OCI-LY7 (cell line): ENCODE data around the gene SLC39A13. TPM values are rescaled to one million over a fixed set of nuclear protein-coding genes. Genes with fewer than 3 reads are reported as not detected.
A peak's percentile ranks its signal among the peaks of the same experiment; 100 is the strongest.

Experiments used
- BruUV-seq: library from RNA; stranded (reverse); fragments of 400-500 nt; replicated peaks from 2 replicates; lab custom pipeline; 2021; lab: Mats Ljungman, UMichigan
- CTCF ChIA-PET: fragments of 300-600 bp; sonication (Branson Sonifier 250); formaldehyde crosslinking; loops from one replicate; lab custom pipeline; 2022; ENCODE audit warnings: antibody characterized with exemption; ENCODE audit not compliant: unreplicated experiment; lab: Charles Lee
- POLR2A ChIA-PET: fragments of 300-600 bp; sonication (Branson Sonifier 250); formaldehyde crosslinking; loops from one replicate; lab custom pipeline; 2022; ENCODE audit warnings: antibody characterized with exemption; lab: Charles Lee
- DNase-seq: peaks from one replicate; pipeline ENCODE4 v3.0.0-alpha.2; 2015; ENCODE audit warnings: low spot score
- H2AFZ ChIP-seq: fragments of 200-600 bp; sonication (generic), shearing (Covaris generic); 2 replicates; pipeline ENCODE4 v1.6.1; 2014; ENCODE audit warnings: mild to moderate bottlenecking, antibody characterized with exemption, low read length, moderate library complexity
- H3K27ac ChIP-seq: fragments of 200-600 bp; sonication (generic); 2 replicates; pipeline ENCODE4 v1.5.1; 2014; ENCODE audit warnings: mixed run types, low read depth, mild to moderate bottlenecking, moderate library complexity, low read length, inconsistent platforms; ENCODE audit not compliant: poor library complexity, severe bottlenecking
- H3K36me3 ChIP-seq: fragments of 200-600 bp; sonication (generic); 2 replicates; pipeline ENCODE4 v1.6.1; 2014; ENCODE audit warnings: mild to moderate bottlenecking, antibody characterized with exemption, low read length, moderate library complexity, mixed read lengths; ENCODE audit not compliant: insufficient read depth
- H3K4me1 ChIP-seq: fragments of 200-600 bp; sonication (generic); 2 replicates; pipeline ENCODE4 v1.5.1; 2014; ENCODE audit warnings: mild to moderate bottlenecking, low read length; ENCODE audit not compliant: insufficient read depth, poor library complexity, severe bottlenecking
- H3K4me2 ChIP-seq: fragments of 200-600 bp; sonication (generic); 2 replicates; pipeline ENCODE4 v1.6.1; 2014; ENCODE audit warnings: mild to moderate bottlenecking, low read length
- H3K4me3 ChIP-seq: fragments of 200-600 bp; sonication (generic); 2 replicates; pipeline ENCODE4 v1.5.1; 2014; ENCODE audit warnings: mild to moderate bottlenecking, low read depth, low read length; ENCODE audit not compliant: poor library complexity, severe bottlenecking
- H3K79me2 ChIP-seq: fragments of 200-600 bp; sonication (generic); 2 replicates; pipeline ENCODE4 v1.6.1; 2016; ENCODE audit warnings: low read depth, mild to moderate bottlenecking, low read length, moderate library complexity, mixed read lengths; ENCODE audit not compliant: insufficient read depth
- H3K9me2 ChIP-seq: fragments of 200-600 bp; sonication (generic); 2 replicates; pipeline ENCODE4 v1.6.1; 2016; ENCODE audit warnings: mild to moderate bottlenecking, low read length, mixed read lengths; ENCODE audit not compliant: insufficient read depth
- H3K9me3 ChIP-seq: fragments of 200-600 bp; sonication (generic); 2 replicates; pipeline ENCODE4 v1.6.1; 2014; ENCODE audit warnings: mild to moderate bottlenecking, mixed run types, low read length, mixed read lengths
- H4K20me1 ChIP-seq: fragments of 200-600 bp; sonication (generic); 2 replicates; pipeline ENCODE4 v1.6.1; 2014; ENCODE audit warnings: mild to moderate bottlenecking, antibody characterized with exemption, low read length, moderate library complexity, mixed read lengths; ENCODE audit not compliant: insufficient read depth
- EZH2phosphoT487 ChIP-seq: fragments of 200-600 bp; sonication (generic); IDR thresholded peaks from 2 replicates; pipeline ENCODE4 v1.6.1; 2018; ENCODE audit warnings: low read depth, borderline replicate concordance, mild to moderate bottlenecking, mixed run types, antibody characterized with exemption, low read length, moderate library complexity, mixed read lengths
- intact Hi-C: fragments of 100-400 bp; cut with micrococcal nuclease; formaldehyde crosslinking; loops from one replicate; pipeline ENCODE4 v1.10.0; 2022; ENCODE audit not compliant: unreplicated experiment
- total RNA-seq, 2 experiments: library from RNA; depleted of rRNA in 1 of 2; stranded (reverse); fragments of >200 nt in 1 of 2; shearing (Covaris generic) in 1 of 2; gene quantifications; 2 replicates each; pipeline ENCODE4 v1.2.3, GENCODE V29; 2014 to 2022
- TF ChIP-seq, protein P1 (sequence below): fragments of 200-600 bp; sonication (generic); conservative IDR thresholded peaks from 2 replicates; pipeline ENCODE4 v1.5.1; 2014; ENCODE audit warnings: mild to moderate bottlenecking, antibody characterized with exemption, low read length, moderate library complexity, mixed read lengths

SLC39A13 gene
- total RNA-seq, 2 experiments from 2014 or later, result 30.5 to 31.8 TPM

DNA sequence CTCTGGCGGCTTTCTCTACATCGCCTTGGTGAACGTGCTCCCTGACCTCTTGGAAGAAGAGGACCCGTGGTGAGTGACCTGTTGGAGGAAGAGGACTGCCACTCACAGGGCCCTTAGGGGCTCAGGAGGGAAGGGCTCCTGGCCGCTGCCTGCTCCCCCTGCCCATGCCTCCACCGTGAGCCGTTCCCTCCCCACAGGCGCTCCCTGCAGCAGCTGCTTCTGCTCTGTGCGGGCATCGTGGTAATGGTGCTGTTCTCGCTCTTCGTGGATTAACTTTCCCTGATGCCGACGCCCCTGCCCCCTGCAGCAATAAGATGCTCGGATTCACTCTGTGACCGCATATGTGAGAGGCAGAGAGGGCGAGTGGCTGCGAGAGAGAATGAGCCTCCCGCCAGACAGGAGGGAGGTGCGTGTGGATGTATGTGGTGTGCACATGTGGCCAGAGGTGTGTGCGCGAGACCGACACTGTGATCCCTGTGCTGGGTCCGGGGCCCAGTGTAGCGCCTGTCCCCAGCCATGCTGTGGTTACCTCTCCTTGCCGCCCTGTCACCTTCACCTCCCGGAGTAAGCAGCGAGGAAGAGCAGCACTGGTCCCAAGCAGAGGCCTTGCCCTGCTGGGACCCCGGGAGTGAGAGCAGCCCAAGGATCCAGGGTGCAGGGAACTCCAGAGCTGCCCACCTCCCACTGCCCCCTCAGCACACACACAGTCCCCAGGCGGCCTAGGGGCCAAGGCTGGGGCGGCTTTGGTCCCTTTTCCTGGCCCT is 6.9 kb downstream of the SLC39A13 start:
- no peak overlapping the region for H3K4me3 ChIP-seq
- no TSS peak for BruUV-seq
- no peak for DNase-seq
- H4K20me1 ChIP-seq, result no peaks in the 10 kb centered on the region
- no peak overlapping the region for H3K4me2 ChIP-seq
- H2AFZ ChIP-seq, result no peak overlapping the region
- CTCF ChIA-PET, result no interaction called here
- no peak for TF ChIP-seq EZH2phosphoT487
- TF ChIP-seq, protein P1, sequence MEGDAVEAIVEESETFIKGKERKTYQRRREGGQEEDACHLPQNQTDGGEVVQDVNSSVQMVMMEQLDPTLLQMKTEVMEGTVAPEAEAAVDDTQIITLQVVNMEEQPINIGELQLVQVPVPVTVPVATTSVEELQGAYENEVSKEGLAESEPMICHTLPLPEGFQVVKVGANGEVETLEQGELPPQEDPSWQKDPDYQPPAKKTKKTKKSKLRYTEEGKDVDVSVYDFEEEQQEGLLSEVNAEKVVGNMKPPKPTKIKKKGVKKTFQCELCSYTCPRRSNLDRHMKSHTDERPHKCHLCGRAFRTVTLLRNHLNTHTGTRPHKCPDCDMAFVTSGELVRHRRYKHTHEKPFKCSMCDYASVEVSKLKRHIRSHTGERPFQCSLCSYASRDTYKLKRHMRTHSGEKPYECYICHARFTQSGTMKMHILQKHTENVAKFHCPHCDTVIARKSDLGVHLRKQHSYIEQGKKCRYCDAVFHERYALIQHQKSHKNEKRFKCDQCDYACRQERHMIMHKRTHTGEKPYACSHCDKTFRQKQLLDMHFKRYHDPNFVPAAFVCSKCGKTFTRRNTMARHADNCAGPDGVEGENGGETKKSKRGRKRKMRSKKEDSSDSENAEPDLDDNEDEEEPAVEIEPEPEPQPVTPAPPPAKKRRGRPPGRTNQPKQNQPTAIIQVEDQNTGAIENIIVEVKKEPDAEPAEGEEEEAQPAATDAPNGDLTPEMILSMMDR, result no peak
- no peaks in the 10 kb centered on the region for H3K9me3 ChIP-seq
- H3K79me2 ChIP-seq, result no peaks in the 10 kb centered on the region
- no peak overlapping the region for H3K27ac ChIP-seq
- H3K36me3 ChIP-seq, result peaks cover 58% of the 10 kb centered on the region
- H3K4me1 ChIP-seq, result peaks cover 3% of the 10 kb centered on the region
- POLR2A ChIA-PET, result interaction anchor here (0.6 kb wide), 1 partner anchor 42 kb away, joined by 3 read pairs; no protein-coding TSS in a partner anchor
- no peaks in the 10 kb centered on the region for H3K9me2 ChIP-seq
- intact Hi-C loops, result no loop called here

GRCh38 chr11:47415949-47416472 is 7.6 kb downstream of the SLC39A13 start:
- Histone ChIP-seq H4K20me1 (no peaks in the 10 kb centered on the region), H3K27ac (no peak overlapping the region), H3K9me2 (no peaks in the 10 kb centered on the region), H3K79me2 (no peaks in the 10 kb centered on the region), H3K36me3 (peaks cover 65% of the 10 kb centered on the region), H2AFZ (no peak overlapping the region), H3K4me3 (no peak overlapping the region), H3K4me2 (no peak overlapping the region), H3K4me1 (no peaks in the 10 kb centered on the region), H3K9me3 (no peaks in the 10 kb centered on the region)
- TF ChIP-seq, protein P1, result no peak
- TF ChIP-seq EZH2phosphoT487, result no peak
- no peak for DNase-seq
- ChIA-PET CTCF (no interaction called here), POLR2A (interaction anchor here (0.6 kb wide), 1 partner anchor 41 kb away, joined by 3 read pairs; no protein-coding TSS in a partner anchor)
- TSS peak; percentile 39 for BruUV-seq
- intact Hi-C loops, result no loop called here

DNA sequence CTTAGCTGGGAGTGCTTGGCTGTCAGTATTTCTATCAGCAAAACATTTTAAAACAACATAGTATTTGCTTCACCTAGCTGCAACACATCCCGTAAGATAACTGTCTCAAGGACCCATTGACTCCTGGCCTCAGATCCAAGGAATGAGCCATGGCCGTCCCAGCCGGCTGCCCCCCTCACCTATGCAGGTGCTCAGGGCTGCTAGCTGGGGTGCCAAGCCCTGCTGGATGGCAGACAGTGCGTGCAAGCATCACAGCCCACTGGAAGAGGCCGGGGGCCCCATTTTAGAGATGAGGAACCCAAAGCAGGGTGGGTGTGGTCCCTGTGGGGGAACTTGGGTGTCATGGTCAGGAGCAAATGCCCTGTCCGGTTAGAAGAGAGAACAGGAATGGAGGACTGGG is 9.3 kb downstream of the SLC39A13 start:
- H4K20me1 ChIP-seq, result no peaks in the 10 kb centered on the region
- intact Hi-C loops, result no loop called here
- CTCF ChIA-PET, result no interaction called here
- POLR2A ChIA-PET, result interaction anchor here (1.2 kb wide), 1 partner anchor 158 kb away, joined by 3 read pairs; no protein-coding TSS in a partner anchor
- H3K36me3 ChIP-seq, result peaks cover 81% of the 10 kb centered on the region
- no peak overlapping the region for H3K27ac ChIP-seq
- no peaks in the 10 kb centered on the region for H3K4me1 ChIP-seq
- no peaks in the 10 kb centered on the region for H3K9me2 ChIP-seq
- H3K79me2 ChIP-seq, result no peaks in the 10 kb centered on the region
- no peak for DNase-seq
- BruUV-seq, result no TSS peak
- no peak for TF ChIP-seq EZH2phosphoT487
- TF ChIP-seq, protein P1, result no peak
- H2AFZ ChIP-seq, result no peak overlapping the region
- H3K9me3 ChIP-seq, result no peaks in the 10 kb centered on the region
- H3K4me2 ChIP-seq, result no peak overlapping the region
- H3K4me3 ChIP-seq, result no peak overlapping the region
